Fibroblast of lung (primary cell): ENCODE data around the gene DLGAP1. TPM values are rescaled to one million over a fixed set of nuclear protein-coding genes. Genes with fewer than 3 reads are reported as not detected.

Experiments
- DNase-seq, 2 donors: peaks; one replicate each; pipeline versions ENCODE4 v3.0.0 to v3.0.0-alpha.2; 2010; ENCODE audit warnings: low read depth in 2 of 2
- H2AFZ ChIP-seq: 2 replicates; pipeline ENCODE4 v1.5.1; 2012; ENCODE audit warnings: low read length, control low read depth, inconsistent platforms
- H3K27ac ChIP-seq: 2 replicates; pipeline ENCODE4 v1.5.1; 2011; ENCODE audit warnings: low read length, control low read depth; ENCODE audit not compliant: insufficient read depth
- H3K27me3 ChIP-seq: 2 replicates; pipeline ENCODE4 v1.5.1; 2011; ENCODE audit warnings: mild to moderate bottlenecking, low read length; ENCODE audit not compliant: control insufficient read depth, insufficient read depth
- H3K36me3 ChIP-seq: 2 replicates; pipeline ENCODE4 v1.5.1; 2011; ENCODE audit warnings: low read length; ENCODE audit not compliant: control insufficient read depth, insufficient read depth
- H3K4me1 ChIP-seq: 2 replicates; pipeline ENCODE4 v1.5.1; 2011; ENCODE audit warnings: low read length; ENCODE audit not compliant: control insufficient read depth, insufficient read depth; ENCODE audit errors: extremely low read depth
- H3K4me2 ChIP-seq: 2 replicates; pipeline ENCODE4 v1.5.1; 2011; ENCODE audit warnings: low read length, control low read depth; ENCODE audit not compliant: insufficient read depth; ENCODE audit errors: extremely low read depth
- H3K4me3 ChIP-seq, 4 experiments: fragments of 200-600 bp in 1 of 4; sonication (generic) in 1 of 4; replicated peaks in 1 of 4; 2 replicates each; pipeline ENCODE4 v1.5.1; 2011 to 2016; ENCODE audit warnings: low read length in 4 of 4, low read depth in 3 of 4, mild to moderate bottlenecking in 3 of 4, control low read depth in 2 of 4, inconsistent platforms in 1 of 4, mixed read lengths in 1 of 4; ENCODE audit not compliant: insufficient read depth in 1 of 4; ENCODE audit errors: control extremely low read depth in 1 of 4
- H3K79me2 ChIP-seq: 2 replicates; pipeline ENCODE4 v1.5.1; 2012; ENCODE audit warnings: mild to moderate bottlenecking, low read length, inconsistent platforms; ENCODE audit not compliant: control insufficient read depth, insufficient read depth
- H3K9ac ChIP-seq: 2 replicates; pipeline ENCODE4 v1.5.1; 2011; ENCODE audit warnings: mild to moderate bottlenecking, low read length, control low read depth; ENCODE audit not compliant: insufficient read depth
- H3K9me3 ChIP-seq: 2 replicates; pipeline ENCODE4 v1.5.1; 2012; ENCODE audit warnings: low read depth, low read length; ENCODE audit not compliant: control insufficient read depth, insufficient read depth
- H4K20me1 ChIP-seq: 2 replicates; pipeline ENCODE4 v1.5.1; 2011; ENCODE audit warnings: low read length; ENCODE audit not compliant: control insufficient read depth, insufficient read depth; ENCODE audit errors: extremely low read depth
- EZH2 ChIP-seq: IDR thresholded peaks from 2 replicates; pipeline ENCODE4 v1.5.1; 2012; ENCODE audit warnings: low read length, control low read depth, mild to moderate bottlenecking; ENCODE audit errors: missing control alignments
- polyA plus RNA-seq, 2 donors: library from polyadenylated mRNA; depleted of rRNA in 1 of 2; stranded (reverse) in 1 of 2; unstranded in 1 of 2; fragments of >200 nt; gene quantifications; 2 replicates each; pipeline ENCODE4 v1.2.1, GENCODE V29; 2011 to 2012; ENCODE audit warnings: missing spikeins in 1 of 2
- total RNA-seq: library from RNA; depleted of rRNA; stranded (reverse); fragments of >200 nt; gene quantifications from 2 replicates; pipeline ENCODE4 v1.2.1, GENCODE V29; 2014
- TF ChIP-seq, protein P1 (sequence below), 2 donors: IDR thresholded peaks in 1 of 2; conservative IDR thresholded peaks in 1 of 2; 1 replicate in 1 of 2; 2 replicates in 1 of 2; pipeline ENCODE4 v1.5.1; 2011 to 2012; ENCODE audit warnings: low read length in 2 of 2, control low read depth in 1 of 2, inconsistent platforms in 1 of 2, low read depth in 1 of 2, mild to moderate bottlenecking in 1 of 2

DLGAP1 gene
- total and polyA plus RNA-seq, 2 donors (not counting 1 experiment from before 2014, with no cell fraction given), result 0.16 to 0.17 TPM

GRCh38 chr18:4286256-4286655 is 168.9 kb downstream of the DLGAP1 start:
- no peaks in the 10 kb centered on the region for H3K36me3 ChIP-seq
- no peak overlapping the region for H3K27ac ChIP-seq
- H3K27me3 ChIP-seq, result no peaks in the 10 kb centered on the region
- no peak for DNase-seq
- H3K4me2 ChIP-seq, result no peak overlapping the region
- H3K9ac ChIP-seq, result no peak overlapping the region
- no peak for TF ChIP-seq EZH2
- TF ChIP-seq, protein P1, sequence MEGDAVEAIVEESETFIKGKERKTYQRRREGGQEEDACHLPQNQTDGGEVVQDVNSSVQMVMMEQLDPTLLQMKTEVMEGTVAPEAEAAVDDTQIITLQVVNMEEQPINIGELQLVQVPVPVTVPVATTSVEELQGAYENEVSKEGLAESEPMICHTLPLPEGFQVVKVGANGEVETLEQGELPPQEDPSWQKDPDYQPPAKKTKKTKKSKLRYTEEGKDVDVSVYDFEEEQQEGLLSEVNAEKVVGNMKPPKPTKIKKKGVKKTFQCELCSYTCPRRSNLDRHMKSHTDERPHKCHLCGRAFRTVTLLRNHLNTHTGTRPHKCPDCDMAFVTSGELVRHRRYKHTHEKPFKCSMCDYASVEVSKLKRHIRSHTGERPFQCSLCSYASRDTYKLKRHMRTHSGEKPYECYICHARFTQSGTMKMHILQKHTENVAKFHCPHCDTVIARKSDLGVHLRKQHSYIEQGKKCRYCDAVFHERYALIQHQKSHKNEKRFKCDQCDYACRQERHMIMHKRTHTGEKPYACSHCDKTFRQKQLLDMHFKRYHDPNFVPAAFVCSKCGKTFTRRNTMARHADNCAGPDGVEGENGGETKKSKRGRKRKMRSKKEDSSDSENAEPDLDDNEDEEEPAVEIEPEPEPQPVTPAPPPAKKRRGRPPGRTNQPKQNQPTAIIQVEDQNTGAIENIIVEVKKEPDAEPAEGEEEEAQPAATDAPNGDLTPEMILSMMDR (conservative IDR thresholded peaks at IDR 0.05 in 1 of 2, IDR thresholded peaks at IDR 0.05 in 1 of 2; ENCODE audit: low read depth in 1 of 2, low read length in 2 of 2), result no peak
- no peak overlapping the region for H3K4me3 ChIP-seq
- no peaks in the 10 kb centered on the region for H3K9me3 ChIP-seq
- no peaks in the 10 kb centered on the region for H4K20me1 ChIP-seq
- no peak overlapping the region for H2AFZ ChIP-seq
- H3K4me1 ChIP-seq, result no peaks in the 10 kb centered on the region
- H3K79me2 ChIP-seq, result no peaks in the 10 kb centered on the region

DNA sequence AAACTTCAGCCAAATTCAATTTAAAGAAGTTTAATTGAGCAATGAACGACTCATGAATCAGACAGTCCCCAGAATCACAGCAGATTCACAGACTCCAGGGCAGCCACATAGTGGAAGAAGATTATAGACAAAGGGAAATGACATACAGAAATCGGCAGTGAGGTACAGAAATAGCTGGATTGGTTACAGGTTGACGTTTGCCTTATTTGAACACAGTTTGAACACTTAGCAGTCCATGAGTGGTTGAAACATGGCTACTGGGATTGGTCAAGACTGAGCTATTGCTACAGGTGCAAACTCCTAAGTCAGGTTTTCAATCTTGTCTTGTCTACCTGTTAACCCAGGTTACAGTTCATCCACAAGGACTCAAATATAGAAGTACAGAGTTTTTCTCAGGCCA is 169.6 kb downstream of the DLGAP1 start:
- DNase-seq, result no peak
- Histone ChIP-seq H3K9me3 (no peaks in the 10 kb centered on the region), H3K9ac (no peak overlapping the region), H4K20me1 (no peaks in the 10 kb centered on the region), H3K27ac (no peak overlapping the region), H3K27me3 (no peaks in the 10 kb centered on the region), H2AFZ (no peak overlapping the region), H3K4me2 (no peak overlapping the region), H3K36me3 (no peaks in the 10 kb centered on the region), H3K4me3 (no peak overlapping the region), H3K4me1 (no peaks in the 10 kb centered on the region), H3K79me2 (no peaks in the 10 kb centered on the region)
- TF ChIP-seq, protein P1 (conservative IDR thresholded peaks at IDR 0.05 in 1 of 2, IDR thresholded peaks at IDR 0.05 in 1 of 2; ENCODE audit: low read depth in 1 of 2, low read length in 2 of 2), result no peak
- no peak for TF ChIP-seq EZH2

GRCh38 chr18:4284528-4284927 is 170.6 kb downstream of the DLGAP1 start:
- Histone ChIP-seq H3K36me3 (no peaks in the 10 kb centered on the region), H3K27ac (no peak overlapping the region), H3K9ac (no peak overlapping the region), H2AFZ (no peak overlapping the region), H3K9me3 (no peaks in the 10 kb centered on the region), H3K4me1 (no peaks in the 10 kb centered on the region), H3K4me2 (no peak overlapping the region), H3K79me2 (no peaks in the 10 kb centered on the region), H3K27me3 (no peaks in the 10 kb centered on the region), H3K4me3 (no peak overlapping the region), H4K20me1 (no peaks in the 10 kb centered on the region)
- no peak for TF ChIP-seq EZH2
- TF ChIP-seq, protein P1 (conservative IDR thresholded peaks at IDR 0.05 in 1 of 2, IDR thresholded peaks at IDR 0.05 in 1 of 2; ENCODE audit: low read depth in 1 of 2, low read length in 2 of 2), result no peak
- no peak for DNase-seq
